Right hindlimb (tissue), 1 donor: ENCODE measurements around the gene RSPH9.

Experiments
- DNase-seq: peaks from one replicate; pipeline ENCODE4 v3.0.0-alpha.2; 2018

RSPH9 gene

GRCh38 chr6:43714311-43715055 lies 69.6 kb downstream of the RSPH9 start:
- DNase-seq = peak; percentile 81

- no peak for DNase-seq
Measured at GRCh38 chr6:43715056-43715788, 70.4 kb downstream of the RSPH9 start.

- DNase-seq = peak; percentile 95
Measured at GRCh38 chr6:43716099-43716498, 71.3 kb downstream of the RSPH9 start.

- no peak for DNase-seq
Measured at GRCh38 chr6:43717389-43717788, 72.6 kb downstream of the RSPH9 start.

GRCh38 chr6:43717822-43718221 lies 73.0 kb downstream of the RSPH9 start:
- peak; percentile 63 for DNase-seq

- peak; percentile 16 for DNase-seq
Measured at GRCh38 chr6:43718387-43719105, 73.7 kb downstream of the RSPH9 start.

GRCh38 chr6:43719511-43719910 lies 74.7 kb downstream of the RSPH9 start:
- DNase-seq = no peak

- DNase-seq = no peak
Measured at GRCh38 chr6:43720999-43721398, 76.2 kb downstream of the RSPH9 start.
